ENCODE results near the gene AKR1C2.
"Not testable (repeated sequence)": the region's sequence is repeated elsewhere in the genome, so short reads cannot be mapped to it uniquely, and the experiment has no call there.

AKR1C2 gene

DNA sequence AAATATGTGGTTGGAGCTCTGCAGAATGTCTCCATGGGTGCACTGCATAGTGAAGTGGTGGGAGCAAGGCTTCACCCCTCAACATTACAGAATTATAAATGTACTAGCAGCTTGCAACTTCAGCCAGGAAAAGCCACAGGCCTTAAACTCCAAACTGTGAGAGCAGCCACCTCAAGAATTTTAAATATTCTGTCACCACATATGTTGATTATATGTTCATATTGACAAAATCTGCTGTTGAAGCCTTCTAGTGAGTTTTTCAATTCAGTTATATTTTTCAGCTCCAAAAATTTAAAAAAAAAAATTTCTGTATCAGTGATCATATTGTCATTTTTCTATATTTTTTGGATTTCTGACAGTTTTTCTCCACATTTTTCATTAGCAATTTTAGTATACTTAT is 30.9 kb upstream of the AKR1C2 start:
- H3K79me2 ChIP-seq (ENCODE audit: control insufficient read depth, low read length): no peaks in the 10 kb centered on the region
- H3K9me3 ChIP-seq (ENCODE audit: control insufficient read depth, insufficient read depth, low read length): no peaks in the 10 kb centered on the region
- no peak overlapping the region for H3K4me3 ChIP-seq (ENCODE audit: low read length)
- no peak overlapping the region for H3K27ac ChIP-seq (ENCODE audit: low read depth, low read length)
- TF ChIP-seq, protein P1, sequence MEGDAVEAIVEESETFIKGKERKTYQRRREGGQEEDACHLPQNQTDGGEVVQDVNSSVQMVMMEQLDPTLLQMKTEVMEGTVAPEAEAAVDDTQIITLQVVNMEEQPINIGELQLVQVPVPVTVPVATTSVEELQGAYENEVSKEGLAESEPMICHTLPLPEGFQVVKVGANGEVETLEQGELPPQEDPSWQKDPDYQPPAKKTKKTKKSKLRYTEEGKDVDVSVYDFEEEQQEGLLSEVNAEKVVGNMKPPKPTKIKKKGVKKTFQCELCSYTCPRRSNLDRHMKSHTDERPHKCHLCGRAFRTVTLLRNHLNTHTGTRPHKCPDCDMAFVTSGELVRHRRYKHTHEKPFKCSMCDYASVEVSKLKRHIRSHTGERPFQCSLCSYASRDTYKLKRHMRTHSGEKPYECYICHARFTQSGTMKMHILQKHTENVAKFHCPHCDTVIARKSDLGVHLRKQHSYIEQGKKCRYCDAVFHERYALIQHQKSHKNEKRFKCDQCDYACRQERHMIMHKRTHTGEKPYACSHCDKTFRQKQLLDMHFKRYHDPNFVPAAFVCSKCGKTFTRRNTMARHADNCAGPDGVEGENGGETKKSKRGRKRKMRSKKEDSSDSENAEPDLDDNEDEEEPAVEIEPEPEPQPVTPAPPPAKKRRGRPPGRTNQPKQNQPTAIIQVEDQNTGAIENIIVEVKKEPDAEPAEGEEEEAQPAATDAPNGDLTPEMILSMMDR (IDR thresholded peaks at IDR 0.05; ENCODE audit: low read depth, low read length, poor library complexity, severe bottlenecking): no peak
- TF ChIP-seq EZH2phosphoT487 (IDR thresholded peaks at IDR 0.05; ENCODE audit: borderline replicate concordance, low read length): no peak
- H3K27me3 ChIP-seq (ENCODE audit: control insufficient read depth, low read length): no peaks in the 10 kb centered on the region
- no peaks in the 10 kb centered on the region for H3K9me2 ChIP-seq (replicated peaks; ENCODE audit: control insufficient read depth, low read length)
- no peaks in the 10 kb centered on the region for H4K20me1 ChIP-seq (ENCODE audit: control insufficient read depth, insufficient read depth, low read depth, low read length)
- no peaks in the 10 kb centered on the region for H3K36me3 ChIP-seq (ENCODE audit: control insufficient read depth, low read length)
- no peaks in the 10 kb centered on the region for H3F3A ChIP-seq (ENCODE audit: control insufficient read depth, insufficient read depth)
- H3K4me1 ChIP-seq (ENCODE audit: control insufficient read depth, low read length): no peaks in the 10 kb centered on the region
- no peak overlapping the region for H3K4me2 ChIP-seq (ENCODE audit: low read length)

DNA sequence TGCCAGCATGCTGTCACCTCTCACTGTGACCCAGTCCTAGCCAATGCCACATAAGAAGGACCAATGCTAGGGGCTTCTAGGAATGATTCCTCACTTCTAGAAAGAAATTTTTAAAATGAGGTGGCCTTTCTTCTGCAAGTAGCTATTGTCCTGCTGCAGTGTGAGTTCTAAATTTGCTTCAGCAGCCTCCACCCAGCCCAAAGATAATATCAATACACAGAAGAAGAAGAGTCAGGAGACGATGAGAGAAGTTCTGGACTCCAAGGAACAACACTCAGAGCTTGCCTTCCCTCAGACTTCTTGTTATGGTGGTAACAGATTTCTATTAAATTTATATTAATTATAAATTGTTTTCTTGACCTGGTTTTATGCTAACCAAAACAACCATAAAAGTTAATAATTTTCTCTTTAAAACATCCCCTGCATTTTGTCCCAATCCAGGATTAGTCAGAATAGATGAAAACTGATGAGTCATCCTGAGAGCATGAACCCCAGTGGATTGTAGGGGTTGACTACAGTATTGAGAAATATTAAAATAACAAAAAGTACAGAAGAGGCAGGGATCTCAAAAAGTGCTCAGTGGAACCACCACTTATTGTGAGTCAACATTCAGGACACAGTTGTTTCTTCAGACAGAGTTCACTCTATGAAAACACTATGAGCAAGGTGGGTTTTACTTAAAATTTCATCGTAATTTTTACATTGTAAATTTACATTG is 29.6 kb upstream of the AKR1C2 start:
- H3K79me2 ChIP-seq (ENCODE audit: control insufficient read depth, low read length): no peaks in the 10 kb centered on the region
- H3K27me3 ChIP-seq (ENCODE audit: control insufficient read depth, low read length): no peaks in the 10 kb centered on the region
- H3K9me2 ChIP-seq (replicated peaks; ENCODE audit: control insufficient read depth, low read length): no peaks in the 10 kb centered on the region
- H4K20me1 ChIP-seq (ENCODE audit: control insufficient read depth, insufficient read depth, low read depth, low read length): no peaks in the 10 kb centered on the region
- H3F3A ChIP-seq (ENCODE audit: control insufficient read depth, insufficient read depth): no peaks in the 10 kb centered on the region
- no peaks in the 10 kb centered on the region for H3K9me3 ChIP-seq (ENCODE audit: control insufficient read depth, insufficient read depth, low read length)
- no peak overlapping the region for H3K4me2 ChIP-seq (ENCODE audit: low read length)
- TF ChIP-seq, protein P1 (IDR thresholded peaks at IDR 0.05; ENCODE audit: low read depth, low read length, poor library complexity, severe bottlenecking): no peak
- no peak for TF ChIP-seq EZH2phosphoT487 (IDR thresholded peaks at IDR 0.05; ENCODE audit: borderline replicate concordance, low read length)
- H3K4me1 ChIP-seq (ENCODE audit: control insufficient read depth, low read length): no peaks in the 10 kb centered on the region
- no peaks in the 10 kb centered on the region for H3K36me3 ChIP-seq (ENCODE audit: control insufficient read depth, low read length)
- no peak overlapping the region for H3K4me3 ChIP-seq (ENCODE audit: low read length)
- no peak overlapping the region for H3K27ac ChIP-seq (ENCODE audit: low read depth, low read length)

DNA sequence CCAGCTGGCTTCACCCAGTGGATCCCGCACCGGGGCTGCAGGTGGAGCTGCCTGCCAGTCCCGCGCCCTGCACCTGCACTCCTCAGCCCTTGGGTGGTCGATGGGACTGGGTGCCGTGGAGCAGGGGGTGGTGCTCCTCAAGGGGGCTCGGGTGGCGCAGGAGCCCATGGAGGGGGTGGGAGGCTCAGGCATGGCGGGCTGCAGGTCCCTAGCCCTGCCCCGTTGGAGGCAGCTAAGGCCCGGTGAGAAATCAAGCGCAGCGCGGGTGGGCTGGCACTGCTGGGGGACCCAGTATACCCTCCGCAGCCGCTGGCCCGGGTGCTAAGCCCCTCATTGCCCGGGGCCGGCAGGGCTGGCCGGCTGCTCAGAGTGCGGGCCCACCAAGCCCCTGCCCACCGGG is 28.8 kb upstream of the AKR1C2 start:
- not testable (repeated sequence) for H3K4me3 ChIP-seq (ENCODE audit: low read length); H3F3A ChIP-seq (ENCODE audit: control insufficient read depth, insufficient read depth); H3K36me3 ChIP-seq (ENCODE audit: control insufficient read depth, low read length); H3K9me2 ChIP-seq (replicated peaks; ENCODE audit: control insufficient read depth, low read length); H3K27ac ChIP-seq (ENCODE audit: low read depth, low read length); H3K79me2 ChIP-seq (ENCODE audit: control insufficient read depth, low read length); H3K4me2 ChIP-seq (ENCODE audit: low read length); H3K9me3 ChIP-seq (ENCODE audit: control insufficient read depth, insufficient read depth, low read length); H3K4me1 ChIP-seq (ENCODE audit: control insufficient read depth, low read length); H4K20me1 ChIP-seq (ENCODE audit: control insufficient read depth, insufficient read depth, low read depth, low read length); H3K27me3 ChIP-seq (ENCODE audit: control insufficient read depth, low read length)

- not testable (repeated sequence) for H3K79me2 ChIP-seq (ENCODE audit: control insufficient read depth, low read length); H3K27ac ChIP-seq (ENCODE audit: low read depth, low read length); H3K9me3 ChIP-seq (ENCODE audit: control insufficient read depth, insufficient read depth, low read length); H3K4me2 ChIP-seq (ENCODE audit: low read length); H3K27me3 ChIP-seq (ENCODE audit: control insufficient read depth, low read length); H3K36me3 ChIP-seq (ENCODE audit: control insufficient read depth, low read length); H3K4me3 ChIP-seq (ENCODE audit: low read length); H4K20me1 ChIP-seq (ENCODE audit: control insufficient read depth, insufficient read depth, low read depth, low read length); H3K4me1 ChIP-seq (ENCODE audit: control insufficient read depth, low read length); H3F3A ChIP-seq (ENCODE audit: control insufficient read depth, insufficient read depth); H3K9me2 ChIP-seq (replicated peaks; ENCODE audit: control insufficient read depth, low read length)
Measured at GRCh38 chr10:5031588-5031987, 27.9 kb upstream of the AKR1C2 start.

Data from DOHH2 (cell line).